ENCODE results near the gene FHOD3.
"Not testable (repeated sequence)": the region's sequence is repeated elsewhere in the genome, so short reads cannot be mapped to it uniquely, and the experiment has no call there.

FHOD3 gene

GRCh38 chr18:36536426-36536825 lies 238.9 kb downstream of the FHOD3 start:
- Mint-ChIP-seq H3K4me1 (peaks cover 4% of the 10 kb centered on the region), H3K4me3 (no peak overlapping the region), H3K36me3 (no peaks in the 10 kb centered on the region), H3K27me3 (no peaks in the 10 kb centered on the region), H3K9me3 (no peaks in the 10 kb centered on the region), H3K27ac (no peak overlapping the region)
- no peak for DNase-seq
- CTCF ChIA-PET: no interaction called here

DNA sequence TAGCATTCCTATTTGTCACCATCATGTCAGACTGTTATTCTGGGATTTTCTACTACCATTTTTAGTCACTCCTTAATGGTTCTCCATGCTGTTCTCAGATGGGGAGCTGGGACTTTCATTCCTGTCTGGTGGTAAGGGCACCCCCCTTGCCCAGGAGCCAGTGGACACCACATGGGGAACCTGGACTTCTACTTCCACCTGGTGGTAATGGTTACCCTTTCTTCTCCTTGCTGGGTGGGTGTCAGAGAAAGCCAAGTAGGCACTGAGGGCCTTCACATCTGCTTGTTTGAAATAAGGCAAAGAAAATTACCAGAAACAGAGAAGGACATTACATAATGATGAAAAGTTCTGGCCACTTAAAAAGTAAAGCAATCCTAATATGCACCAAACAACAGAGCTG lies 239.8 kb downstream of the FHOD3 start:
- no peak overlapping the region for H3K27ac Mint-ChIP-seq
- H3K9me3 Mint-ChIP-seq: no peaks in the 10 kb centered on the region
- peaks cover 4% of the 10 kb centered on the region for H3K4me1 Mint-ChIP-seq
- no peaks in the 10 kb centered on the region for H3K27me3 Mint-ChIP-seq
- no peak for DNase-seq
- H3K36me3 Mint-ChIP-seq: no peaks in the 10 kb centered on the region
- H3K4me3 Mint-ChIP-seq: no peak overlapping the region
- CTCF ChIA-PET: no interaction called here

DNA sequence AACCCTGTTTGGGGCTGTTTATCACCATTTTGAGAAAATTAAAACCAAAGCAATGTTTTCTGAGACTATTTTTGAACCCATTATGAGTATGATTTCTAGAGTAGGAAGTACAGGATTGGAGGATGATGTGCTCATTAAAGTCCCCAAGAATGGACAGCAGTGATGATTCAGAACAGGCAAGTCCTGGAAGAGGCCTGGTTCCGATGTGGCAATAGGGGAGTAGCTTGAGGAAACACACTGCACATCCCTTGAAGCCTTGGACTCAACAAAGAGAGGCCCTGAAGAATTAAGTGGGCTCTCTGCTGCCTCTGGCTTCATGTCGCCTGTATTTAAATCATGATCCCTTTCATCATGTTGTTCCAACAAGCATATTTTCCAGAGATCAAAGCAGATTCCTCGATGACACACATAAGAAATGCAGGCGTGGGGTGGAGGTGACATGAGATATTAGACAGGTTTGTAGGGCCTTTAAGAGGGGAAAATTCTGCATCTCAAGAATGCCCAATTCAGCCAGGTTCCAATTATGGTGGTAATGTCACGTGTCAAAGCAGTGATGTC lies 242.2 kb downstream of the FHOD3 start:
- DNase-seq: no peak
- no peaks in the 10 kb centered on the region for H3K9me3 Mint-ChIP-seq

DNA sequence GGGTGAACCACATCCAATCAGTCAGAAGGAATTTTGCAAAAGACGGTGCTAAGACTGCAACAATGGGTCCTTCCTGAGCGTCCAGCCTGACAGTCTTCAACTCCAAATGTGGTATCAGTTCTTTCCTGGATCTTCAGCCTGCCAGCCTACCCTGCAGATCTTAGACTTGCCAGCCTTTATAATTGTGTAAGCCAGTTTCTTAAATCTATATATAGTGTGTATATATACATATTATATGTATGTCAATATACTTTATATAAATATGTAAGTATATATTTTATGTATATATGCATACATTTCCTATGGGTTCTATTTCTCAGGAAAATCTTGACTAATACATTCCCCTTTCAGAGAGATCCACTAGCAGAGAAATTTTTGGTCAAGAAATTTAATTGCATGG lies 245.5 kb downstream of the FHOD3 start:
- no peak for DNase-seq
- H3K4me3 Mint-ChIP-seq: no peak overlapping the region
- no peak overlapping the region for H3K27ac Mint-ChIP-seq
- H3K36me3 Mint-ChIP-seq: no peaks in the 10 kb centered on the region
- CTCF ChIA-PET: no interaction called here
- H3K9me3 Mint-ChIP-seq: no peaks in the 10 kb centered on the region
- no peaks in the 10 kb centered on the region for H3K27me3 Mint-ChIP-seq
- H3K4me1 Mint-ChIP-seq: no peaks in the 10 kb centered on the region

More for the DNA sequence above, 242.2 kb downstream of the FHOD3 start:
- H3K27ac Mint-ChIP-seq: no peak overlapping the region
- H3K4me3 Mint-ChIP-seq: no peak overlapping the region
- no peaks in the 10 kb centered on the region for H3K4me1 Mint-ChIP-seq
- CTCF ChIA-PET: no interaction called here
- no peaks in the 10 kb centered on the region for H3K27me3 Mint-ChIP-seq
- no peaks in the 10 kb centered on the region for H3K36me3 Mint-ChIP-seq

DNA sequence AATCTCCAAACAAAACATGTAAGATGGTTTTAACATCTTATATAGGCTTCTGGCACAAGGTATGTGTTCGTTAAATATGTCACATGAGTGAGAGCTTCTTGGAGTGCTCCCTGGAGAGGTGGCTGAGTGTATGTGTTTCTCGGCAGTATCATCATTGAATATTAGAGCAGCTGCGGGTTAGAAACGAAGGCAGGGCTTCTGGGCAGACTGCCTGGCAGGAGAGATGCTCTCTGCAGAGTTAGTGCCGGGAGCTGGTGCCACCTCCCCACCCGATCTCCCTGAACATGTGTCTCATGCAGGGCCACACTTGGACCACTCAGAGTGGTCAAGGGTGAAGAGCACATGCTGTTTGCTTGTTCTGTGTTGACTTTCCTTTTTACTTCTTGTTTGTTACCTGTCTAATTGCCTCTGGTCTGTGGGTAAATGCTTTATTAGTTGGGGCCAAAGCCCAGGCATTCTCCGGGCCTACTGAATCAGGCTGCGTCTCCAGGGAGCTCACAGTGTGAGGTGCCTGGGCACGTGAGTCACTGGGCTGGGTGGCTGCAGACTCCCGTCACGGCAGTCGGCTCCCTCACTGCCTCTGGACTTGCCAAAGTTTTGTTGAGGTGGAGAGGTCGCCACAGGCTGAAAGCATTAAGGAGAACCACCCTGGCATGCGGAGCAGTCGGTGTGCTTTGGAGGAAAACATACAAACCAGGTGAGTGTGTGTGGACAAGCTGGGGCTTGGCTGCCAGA lies 246.6 kb downstream of the FHOD3 start:
- Mint-ChIP-seq H3K4me3 (no peak overlapping the region), H3K4me1 (no peaks in the 10 kb centered on the region), H3K9me3 (no peaks in the 10 kb centered on the region), H3K27me3 (no peaks in the 10 kb centered on the region), H3K36me3 (no peaks in the 10 kb centered on the region), H3K27ac (no peak overlapping the region)
- DNase-seq: no peak
- CTCF ChIA-PET: no interaction called here

DNA sequence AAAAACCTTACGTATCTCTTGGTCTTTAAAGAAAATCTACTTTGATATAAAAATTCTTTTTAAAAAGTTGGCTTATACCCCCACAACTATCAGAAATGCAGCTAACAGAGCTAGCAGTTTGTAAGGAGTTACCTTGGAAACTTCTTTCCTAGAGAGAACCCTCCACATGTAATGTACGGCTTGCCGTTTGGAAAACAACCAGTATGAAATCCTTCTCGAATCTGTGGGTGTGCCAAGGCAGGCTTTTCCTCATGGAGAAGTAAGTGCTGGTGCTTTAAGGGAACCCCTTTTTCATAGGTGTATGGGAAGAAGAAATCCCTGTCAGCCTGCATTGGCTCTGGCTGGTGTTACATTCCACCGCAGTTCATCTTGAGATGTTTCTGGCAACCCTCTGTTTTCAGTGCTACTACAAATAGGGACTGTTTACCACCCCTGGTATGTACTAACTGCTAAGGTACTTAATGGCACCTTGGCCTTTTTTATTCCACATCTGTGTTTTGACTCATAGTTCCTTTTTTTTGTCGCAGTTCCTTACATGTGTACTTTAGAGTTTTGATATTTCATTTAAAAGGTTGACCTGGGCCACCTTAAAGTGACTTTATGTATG lies 248.4 kb downstream of the FHOD3 start:
- H3K27me3 Mint-ChIP-seq: no peaks in the 10 kb centered on the region
- H3K36me3 Mint-ChIP-seq: no peaks in the 10 kb centered on the region
- CTCF ChIA-PET: no interaction called here
- H3K27ac Mint-ChIP-seq: no peak overlapping the region
- no peak overlapping the region for H3K4me3 Mint-ChIP-seq
- no peaks in the 10 kb centered on the region for H3K4me1 Mint-ChIP-seq
- no peak for DNase-seq
- no peaks in the 10 kb centered on the region for H3K9me3 Mint-ChIP-seq

GRCh38 chr18:36546876-36547275 lies 249.4 kb downstream of the FHOD3 start:
- Mint-ChIP-seq H3K4me3 (no peak overlapping the region), H3K36me3 (no peaks in the 10 kb centered on the region), H3K27me3 (no peaks in the 10 kb centered on the region), H3K9me3 (no peaks in the 10 kb centered on the region), H3K27ac (no peak overlapping the region), H3K4me1 (no peaks in the 10 kb centered on the region)
- CTCF ChIA-PET: no interaction called here
- DNase-seq: no peak

- no peaks in the 10 kb centered on the region for H3K27me3 Mint-ChIP-seq
- no peak for DNase-seq
- no peaks in the 10 kb centered on the region for H3K36me3 Mint-ChIP-seq
- H3K4me1 Mint-ChIP-seq: no peaks in the 10 kb centered on the region
- no peak overlapping the region for H3K4me3 Mint-ChIP-seq
- no peak overlapping the region for H3K27ac Mint-ChIP-seq
- H3K9me3 Mint-ChIP-seq: no peaks in the 10 kb centered on the region
- CTCF ChIA-PET: no interaction called here
Measured at GRCh38 chr18:36547544-36547943, 250.0 kb downstream of the FHOD3 start.

DNA sequence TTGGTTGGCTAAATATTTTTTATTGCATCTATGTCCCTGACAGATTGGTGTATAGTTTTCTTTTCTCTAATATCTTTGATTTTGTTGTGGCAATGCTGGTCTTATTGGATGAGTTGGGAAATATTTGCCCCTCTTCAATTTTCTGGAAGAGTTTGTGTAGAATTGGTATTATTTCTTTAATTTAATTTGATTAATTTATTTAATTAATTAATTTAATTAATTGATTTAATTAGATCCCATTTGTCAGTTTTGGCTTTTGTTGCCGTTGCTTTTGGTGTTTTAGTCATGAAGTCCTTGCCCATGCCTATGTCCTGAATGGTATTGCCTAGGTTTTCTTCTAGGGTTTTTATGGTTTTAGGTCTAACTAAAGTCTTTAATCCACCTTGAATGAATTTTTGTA lies 253.8 kb downstream of the FHOD3 start:
- H3K4me3 Mint-ChIP-seq, H3K27ac Mint-ChIP-seq, H3K9me3 Mint-ChIP-seq, H3K36me3 Mint-ChIP-seq, CTCF ChIA-PET, H3K4me1 Mint-ChIP-seq, DNase-seq, H3K27me3 Mint-ChIP-seq: not testable (repeated sequence)

- H3K27me3 Mint-ChIP-seq: no peaks in the 10 kb centered on the region
- DNase-seq: no peak
- no peaks in the 10 kb centered on the region for H3K4me1 Mint-ChIP-seq
- CTCF ChIA-PET: interaction anchor here (0.5 kb wide), 1 partner anchor 152 kb away, joined by 3 read pairs; no protein-coding TSS in a partner anchor
- no peaks in the 10 kb centered on the region for H3K36me3 Mint-ChIP-seq
- no peaks in the 10 kb centered on the region for H3K9me3 Mint-ChIP-seq
- no peak overlapping the region for H3K27ac Mint-ChIP-seq
- H3K4me3 Mint-ChIP-seq: no peak overlapping the region
Measured at GRCh38 chr18:36558234-36558633, 260.7 kb downstream of the FHOD3 start.

DNA sequence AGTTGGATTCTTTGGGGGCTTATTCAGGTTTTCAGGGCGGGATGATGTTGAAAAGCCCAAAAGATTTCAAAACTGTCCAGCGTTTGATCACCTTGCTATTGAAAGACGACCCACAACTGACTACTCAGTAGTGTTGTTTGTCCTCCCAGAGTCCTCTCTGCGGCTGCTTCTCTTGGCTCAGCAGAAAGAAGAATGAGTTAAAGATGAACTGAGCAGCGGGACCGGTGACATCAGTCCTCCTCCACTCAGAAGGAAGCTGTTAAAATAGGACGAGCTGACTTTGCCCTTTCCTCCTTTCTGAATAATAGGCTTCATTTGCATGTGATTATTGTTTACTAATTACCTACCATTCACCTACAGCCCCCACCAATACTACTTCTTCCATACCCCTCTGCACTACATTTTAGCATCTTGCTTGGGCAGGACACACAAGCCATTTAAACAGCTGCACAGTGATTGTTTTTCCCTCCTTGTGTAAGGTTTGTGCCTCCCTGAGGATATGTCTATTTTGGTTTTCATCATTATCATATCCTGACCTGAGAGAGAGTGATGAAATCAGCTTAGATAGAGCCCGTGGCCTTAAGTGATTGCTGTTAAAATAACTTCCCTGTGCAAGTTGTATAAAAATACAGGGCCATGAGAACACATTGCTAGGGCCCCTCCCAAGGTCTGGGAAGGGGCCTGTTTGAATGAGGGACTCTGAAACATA lies 261.8 kb downstream of the FHOD3 start:
- Mint-ChIP-seq H3K36me3 (no peaks in the 10 kb centered on the region), H3K4me1 (no peaks in the 10 kb centered on the region), H3K4me3 (no peak overlapping the region), H3K27ac (no peak overlapping the region), H3K27me3 (peaks cover 5% of the 10 kb centered on the region), H3K9me3 (no peaks in the 10 kb centered on the region)
- CTCF ChIA-PET: no interaction called here
- DNase-seq: no peak

GRCh38 chr18:36560187-36560586 lies 262.7 kb downstream of the FHOD3 start:
- CTCF ChIA-PET: no interaction called here
- Mint-ChIP-seq H3K4me3 (no peak overlapping the region), H3K36me3 (no peaks in the 10 kb centered on the region), H3K4me1 (no peaks in the 10 kb centered on the region), H3K9me3 (no peaks in the 10 kb centered on the region), H3K27me3 (peaks cover 5% of the 10 kb centered on the region), H3K27ac (no peak overlapping the region)
- no peak for DNase-seq

DNA sequence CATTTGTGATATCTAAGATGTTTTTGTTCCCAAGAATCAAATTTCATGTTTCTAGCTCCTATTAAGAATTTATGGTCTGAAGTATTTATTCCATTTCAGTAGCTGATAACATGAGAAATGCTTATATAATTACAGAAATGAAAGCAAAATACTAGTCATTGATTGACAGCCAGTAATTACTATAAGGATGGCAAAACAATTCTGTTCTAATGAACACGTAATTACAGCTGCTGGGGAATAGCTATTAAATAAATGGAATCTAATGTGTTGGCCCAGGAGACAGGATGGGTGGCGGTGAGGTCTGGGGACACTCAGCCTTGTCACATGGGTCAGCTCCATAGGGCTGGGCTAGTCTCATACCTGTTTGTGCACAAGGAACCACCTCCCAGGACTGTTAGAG lies 263.5 kb downstream of the FHOD3 start:
- Mint-ChIP-seq H3K36me3 (no peaks in the 10 kb centered on the region), H3K27ac (no peak overlapping the region), H3K4me3 (no peak overlapping the region), H3K9me3 (no peaks in the 10 kb centered on the region), H3K27me3 (peaks cover 5% of the 10 kb centered on the region), H3K4me1 (no peaks in the 10 kb centered on the region)
- CTCF ChIA-PET: no interaction called here
- no peak for DNase-seq

DNA sequence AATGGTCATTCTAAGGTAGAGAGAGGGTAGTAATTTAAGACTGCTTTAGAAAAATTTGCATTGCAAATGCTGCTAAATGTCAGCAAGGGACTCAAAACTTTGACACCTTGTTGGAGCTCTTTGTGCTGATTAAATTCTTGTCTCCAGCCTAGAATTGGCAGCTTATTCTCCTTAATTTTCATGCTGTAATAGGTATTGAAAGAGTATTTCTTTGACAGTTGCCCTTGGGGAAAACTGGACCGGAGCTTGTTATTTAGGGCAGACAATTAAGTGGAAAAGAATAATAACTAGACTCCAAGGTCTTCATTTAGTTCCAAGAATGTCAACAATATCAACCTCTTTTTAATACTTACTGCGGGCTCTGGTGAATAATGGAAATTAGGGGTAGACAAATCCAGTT lies 267.3 kb downstream of the FHOD3 start:
- no peak for DNase-seq
- H3K27ac Mint-ChIP-seq: no peak overlapping the region
- CTCF ChIA-PET: no interaction called here
- H3K4me3 Mint-ChIP-seq: no peak overlapping the region
- no peaks in the 10 kb centered on the region for H3K9me3 Mint-ChIP-seq
- peaks cover 10% of the 10 kb centered on the region for H3K27me3 Mint-ChIP-seq
- H3K36me3 Mint-ChIP-seq: no peaks in the 10 kb centered on the region
- H3K4me1 Mint-ChIP-seq: no peaks in the 10 kb centered on the region

- no peak for DNase-seq
- H3K4me1 Mint-ChIP-seq: no peaks in the 10 kb centered on the region
- H3K27ac Mint-ChIP-seq: no peak overlapping the region
- no peaks in the 10 kb centered on the region for H3K9me3 Mint-ChIP-seq
- peaks cover 12% of the 10 kb centered on the region for H3K27me3 Mint-ChIP-seq
- H3K4me3 Mint-ChIP-seq: no peak overlapping the region
- CTCF ChIA-PET: no interaction called here
- no peaks in the 10 kb centered on the region for H3K36me3 Mint-ChIP-seq
Measured at GRCh38 chr18:36567800-36568199, 270.3 kb downstream of the FHOD3 start.
